ENCODE results near the gene SFXN3. TPM values are rescaled to one million over a fixed set of nuclear protein-coding genes. Genes with fewer than 3 reads are reported as not detected.

Gene SFXN3
- total and polyA plus RNA-seq, 3 donors from 2014 or later, result 38.5 to 125 (median 70.7) TPM

- Histone ChIP-seq H3K9me3 (no peaks in the 10 kb centered on the region), H3K4me1 (peaks cover 35% of the 10 kb centered on the region), H3K27ac (peak overlapping the region; percentile 96 to 99), H3K4me3 (peak overlapping the region; percentile 76 to 97), H3K36me3 (ENCODE audit: low read depth, missing control alignments) (no peaks in the 10 kb centered on the region), H3K27me3 (no peaks in the 10 kb centered on the region)
- WGBS, 2 donors, result 5% methylated on average over 17 to 19 of the region's 19 CpGs
- no peak for TF ChIP-seq POLR2A (IDR thresholded peaks at IDR 0.05)
- TF ChIP-seq CTCF (IDR thresholded peaks at IDR 0.05), result no peak
- intact Hi-C loops (cut with DNase I; ENCODE audit: low total_unique reads), result no loop called here
- no peak for DNase-seq
Measured at GRCh38 chr10:101000127-101000914, 30.7 kb upstream of the SFXN3 start.

- peak; percentile 92 for DNase-seq
- intact Hi-C loops (cut with DNase I; ENCODE audit: low total_unique reads), result no loop called here
- Histone ChIP-seq H3K36me3 (ENCODE audit: low read depth, missing control alignments) (no peaks in the 10 kb centered on the region), H3K27ac (peak overlapping the region; percentile 96 to 99), H3K9me3 (no peaks in the 10 kb centered on the region), H3K4me3 (peak overlapping the region; percentile 76 to 97), H3K4me1 (peaks cover 35% of the 10 kb centered on the region), H3K27me3 (no peaks in the 10 kb centered on the region)
- TF ChIP-seq CTCF (IDR thresholded peaks at IDR 0.05) (no peak), POLR2A (IDR thresholded peaks at IDR 0.05) (no peak)
- WGBS, 2 donors, result 19 to 35% methylated on average over 12 of the region's 12 CpGs
Measured at GRCh38 chr10:101000915-101001658, 29.9 kb upstream of the SFXN3 start.

- intact Hi-C loops (cut with DNase I; ENCODE audit: low total_unique reads), result no loop called here
- Histone ChIP-seq H3K4me3 (no peak overlapping the region), H3K9me3 (no peaks in the 10 kb centered on the region), H3K4me1 (peaks cover 35% of the 10 kb centered on the region), H3K27me3 (no peaks in the 10 kb centered on the region), H3K27ac (peak overlapping the region; percentile 96 to 99), H3K36me3 (ENCODE audit: low read depth, missing control alignments) (no peaks in the 10 kb centered on the region)
- TF ChIP-seq POLR2A (IDR thresholded peaks at IDR 0.05), result no peak
- TF ChIP-seq CTCF (IDR thresholded peaks at IDR 0.05), result no peak
- 71 to 86% methylated on average over 3 to 5 of the region's 5 CpGs for WGBS, 2 donors
- no peak for DNase-seq
Measured at GRCh38 chr10:101001659-101002035, 29.4 kb upstream of the SFXN3 start.

GRCh38 chr10:101002456-101002855, 28.6 kb upstream of the SFXN3 start:
- H3K4me1 ChIP-seq, result peaks cover 39% of the 10 kb centered on the region

More at GRCh38 chr10:101002456-101002855, 28.6 kb upstream of the SFXN3 start:
- H3K4me3 ChIP-seq, result no peak overlapping the region
- no peak for DNase-seq
- no peaks in the 10 kb centered on the region for H3K36me3 ChIP-seq (ENCODE audit: low read depth, missing control alignments)
- no peaks in the 10 kb centered on the region for H3K27me3 ChIP-seq
- TF ChIP-seq CTCF (IDR thresholded peaks at IDR 0.05) (no peak), POLR2A (IDR thresholded peaks at IDR 0.05) (no peak)
- no peaks in the 10 kb centered on the region for H3K9me3 ChIP-seq
- WGBS, 2 donors, result 80 to 86% methylated on average over 1 to 11 of the region's 11 CpGs
- peak overlapping the region in 1 of 2 donors; percentile 96 for H3K27ac ChIP-seq
- intact Hi-C loops (cut with DNase I; ENCODE audit: low total_unique reads), result no loop called here

Data from testis (tissue), 3 donors.